GM21723 (cell line): ENCODE results near the gene RSPH4A.
"Not testable (repeated sequence)": the region's sequence is repeated elsewhere in the genome, so short reads cannot be mapped to it uniquely, and the experiment has no call there.

ENCODE experiments used
- ATAC-seq: cut with Tn5 transposase; IDR thresholded peaks from one replicate; pipeline ENCODE4 v1.9.1; 2021; ENCODE audit warnings: mild to moderate bottlenecking, moderate library complexity; ENCODE audit not compliant: unreplicated experiment

The RSPH4A gene

GRCh38 chr6:116624036-116624805, 7.9 kb downstream of the RSPH4A start:
- no peak for ATAC-seq

- ATAC-seq, result no peak
Observed at GRCh38 chr6:116625872-116626271, 9.6 kb downstream of the RSPH4A start.

- no peak for ATAC-seq
Observed at GRCh38 chr6:116629563-116629981, 13.3 kb downstream of the RSPH4A start.

- ATAC-seq, result peak; percentile 47
Observed at GRCh38 chr6:116631379-116631990, 15.2 kb downstream of the RSPH4A start.

- peak; percentile 44 for ATAC-seq
Observed at GRCh38 chr6:116633685-116634084, 17.4 kb downstream of the RSPH4A start.

- no peak for ATAC-seq
Observed at GRCh38 chr6:116648156-116648555, 31.9 kb downstream of the RSPH4A start.

- ATAC-seq, result no peak
Observed at GRCh38 chr6:116649129-116649528, 32.9 kb downstream of the RSPH4A start.

GRCh38 chr6:116651916-116652315, 35.6 kb downstream of the RSPH4A start:
- no peak for ATAC-seq

GRCh38 chr6:116661594-116661993, 45.3 kb downstream of the RSPH4A start:
- ATAC-seq, result no peak

GRCh38 chr6:116662202-116662601, 45.9 kb downstream of the RSPH4A start:
- no peak for ATAC-seq

- no peak for ATAC-seq
Observed at GRCh38 chr6:116663308-116663707, 47.0 kb downstream of the RSPH4A start.

- not testable (repeated sequence) for ATAC-seq
Observed at GRCh38 chr6:116664169-116664568, 47.9 kb downstream of the RSPH4A start.

- ATAC-seq, result no peak
Observed at GRCh38 chr6:116665464-116665863, 49.2 kb downstream of the RSPH4A start.

- peak; percentile 40 for ATAC-seq
Observed at GRCh38 chr6:116666869-116667268, 50.6 kb downstream of the RSPH4A start.

GRCh38 chr6:116667623-116668022, 51.3 kb downstream of the RSPH4A start:
- peak; percentile 44 for ATAC-seq

GRCh38 chr6:116672306-116672705, 56.0 kb downstream of the RSPH4A start:
- no peak for ATAC-seq

GRCh38 chr6:116676021-116676420, 59.7 kb downstream of the RSPH4A start:
- no peak for ATAC-seq

GRCh38 chr6:116680880-116681672, 64.8 kb downstream of the RSPH4A start, which contains the start of gene KPNA5:
Gene KPNA5 (plus strand): TSS chr6:116681211. CDS start chr6:116681335, 124 bp downstream.
- peak; percentile 94 for ATAC-seq

- peak; percentile 29 for ATAC-seq
Observed at GRCh38 chr6:116682334-116682712, 66.0 kb downstream of the RSPH4A start.
